Measurements from ENCODE around the gene KLHL7.
"Not testable (repeated sequence)": the region's sequence is repeated elsewhere in the genome, so short reads cannot be mapped to it uniquely, and the experiment has no call there.

KLHL7 gene

DNA sequence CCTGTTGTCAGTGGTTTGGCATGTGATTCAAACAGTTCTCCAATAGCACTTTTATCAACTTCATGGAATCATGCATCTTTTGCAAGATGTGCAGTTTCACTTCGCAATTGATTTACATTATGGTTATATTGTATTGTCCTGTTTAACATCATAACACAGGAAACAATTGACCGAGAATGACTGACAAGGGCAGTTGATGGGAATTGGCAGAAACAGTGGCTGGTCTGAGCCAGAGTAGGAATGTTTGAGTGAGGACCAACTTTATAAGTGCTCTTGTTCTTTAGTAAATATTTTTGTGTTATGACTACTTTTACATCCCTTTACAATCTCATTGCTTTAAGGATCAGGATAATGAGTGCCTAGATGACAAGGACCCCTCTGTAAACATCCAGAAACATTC, 2.2 kb downstream of the KLHL7 start:
- DNase-seq = no peak

DNA sequence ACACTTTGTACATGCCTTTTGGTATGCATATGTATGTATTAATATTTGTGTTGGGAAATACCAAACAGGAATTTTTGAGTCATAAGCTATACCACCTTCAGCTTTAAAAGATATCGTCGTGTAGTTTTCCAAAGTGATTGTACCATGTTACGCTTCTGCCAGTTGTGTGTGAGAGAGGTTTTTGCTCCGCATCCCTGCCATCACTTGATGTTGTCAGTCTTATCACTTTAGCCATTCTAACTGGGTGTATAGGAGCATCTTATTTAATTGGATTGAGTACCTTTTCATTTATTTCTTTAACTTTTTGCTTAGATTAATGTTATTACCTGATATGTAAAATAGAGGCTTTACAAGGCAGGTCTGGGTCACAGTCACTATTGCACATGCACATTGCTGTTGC, 3.4 kb downstream of the KLHL7 start:
- no peak for DNase-seq

GRCh38 chr7:23109470-23109869, 3.9 kb downstream of the KLHL7 start:
- no peak for DNase-seq

GRCh38 chr7:23114896-23115295, 9.3 kb downstream of the KLHL7 start:
- no peak for DNase-seq

DNA sequence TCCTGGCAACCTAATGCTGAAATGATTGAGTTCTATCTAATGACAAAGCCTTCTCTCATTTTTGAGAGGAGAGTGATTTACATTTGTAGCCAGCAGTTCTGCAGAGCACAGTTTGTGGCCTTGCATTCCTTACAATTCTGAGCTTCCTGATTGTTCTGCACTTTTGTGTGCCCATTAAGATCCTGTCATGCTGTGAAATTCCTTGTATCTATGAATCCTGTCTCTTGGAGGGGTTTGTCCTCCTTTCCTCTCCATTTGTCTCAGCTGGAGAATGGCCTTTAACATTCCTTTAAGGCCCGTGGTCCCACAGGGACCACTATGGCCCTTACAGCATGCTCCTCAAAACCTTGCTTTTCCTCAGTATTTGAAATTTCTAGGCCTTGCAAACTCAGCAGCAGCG, 10.4 kb downstream of the KLHL7 start:
- no peak for DNase-seq

DNA sequence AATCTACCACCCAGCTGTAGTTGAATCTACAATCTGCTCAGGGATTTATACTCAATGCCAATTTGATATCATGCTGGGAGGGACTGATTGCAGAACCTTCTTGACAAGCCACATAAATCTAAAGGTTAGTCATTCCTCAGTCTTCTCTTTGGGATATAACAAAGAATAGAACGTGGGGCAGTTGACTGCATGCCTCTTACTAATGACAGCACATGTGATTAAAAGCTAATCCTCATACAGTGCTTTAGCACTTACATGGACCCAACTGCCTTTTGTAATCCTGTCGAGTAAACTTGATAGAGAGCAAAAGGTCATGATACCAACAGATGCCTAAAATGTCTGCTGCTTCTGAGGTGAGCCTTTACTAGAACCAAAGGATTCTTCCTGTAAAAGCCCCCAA, 12.3 kb downstream of the KLHL7 start:
- no peak for DNase-seq

GRCh38 chr7:23120106-23120505, 14.5 kb downstream of the KLHL7 start:
- DNase-seq = no peak

GRCh38 chr7:23121165-23121564, 15.6 kb downstream of the KLHL7 start:
- DNase-seq = no peak

GRCh38 chr7:23123007-23123406, 17.4 kb downstream of the KLHL7 start:
- DNase-seq = no peak

GRCh38 chr7:23123465-23123864, 17.9 kb downstream of the KLHL7 start:
- no peak for DNase-seq

- DNase-seq = no peak
These were observed 23.5 kb downstream of the KLHL7 start for GRCh38 chr7:23129036-23129435.

DNA sequence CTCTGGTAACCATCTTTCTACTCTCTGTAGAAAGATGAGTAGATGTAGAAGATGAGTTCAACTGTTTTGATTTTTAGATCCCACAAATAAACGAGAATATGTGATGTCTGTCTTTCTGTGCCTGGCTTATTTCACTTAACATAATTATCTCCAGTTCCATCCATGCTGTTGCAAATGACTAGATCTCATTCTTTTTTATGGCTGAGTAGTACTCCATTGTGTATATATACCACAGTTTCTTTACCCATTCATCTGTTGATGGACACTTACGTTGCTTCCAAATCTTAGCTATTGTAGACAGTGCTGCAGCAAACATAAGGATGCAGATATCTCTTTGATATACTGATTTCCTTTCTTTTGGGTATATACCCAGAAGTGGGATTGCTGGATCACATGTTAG, 26.2 kb downstream of the KLHL7 start:
- not testable (repeated sequence) for DNase-seq

- no peak for DNase-seq
These were observed 28.2 kb downstream of the KLHL7 start for GRCh38 chr7:23133797-23134196.

- no peak for DNase-seq
These were observed 30.2 kb downstream of the KLHL7 start for GRCh38 chr7:23135755-23136154.

DNA sequence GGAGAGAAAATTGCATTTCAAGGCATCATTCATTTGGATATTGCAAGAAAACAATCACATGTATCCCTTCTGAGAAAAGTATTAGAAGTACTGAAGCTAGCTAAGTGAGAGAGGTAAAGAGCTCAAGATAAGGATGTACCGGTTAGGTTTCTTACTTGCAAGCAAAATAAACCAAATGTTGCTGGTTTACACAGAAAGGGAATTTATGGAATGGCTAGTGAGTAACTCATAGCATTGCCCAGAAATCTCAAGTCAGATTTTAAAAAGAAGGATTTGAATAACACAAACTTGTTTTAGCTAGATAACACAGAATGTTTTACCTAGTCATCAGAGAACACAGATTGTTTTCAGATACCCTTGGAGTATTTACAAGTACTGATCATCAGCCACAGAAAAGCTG, 30.6 kb downstream of the KLHL7 start:
- no peak for DNase-seq

DNA sequence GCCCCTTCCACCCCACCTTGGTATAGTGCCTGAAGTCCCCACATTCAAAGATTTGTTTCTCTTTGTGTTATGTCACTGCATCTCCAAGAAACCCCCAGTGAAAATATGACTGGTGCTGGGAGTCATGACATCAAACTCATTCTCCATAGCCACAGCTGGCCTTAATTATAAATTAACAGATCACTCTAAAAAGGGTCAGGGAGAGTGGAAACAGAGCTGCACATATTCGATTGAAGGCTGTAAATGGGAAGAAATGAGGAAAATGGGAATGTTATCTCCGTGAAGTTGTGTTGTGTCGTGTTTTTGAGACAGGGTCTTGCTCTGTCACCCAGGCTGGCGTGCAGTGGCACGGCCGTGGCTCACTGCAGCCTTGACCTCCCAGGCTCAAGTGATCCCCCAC, 52.1 kb downstream of the KLHL7 start:
- no peak for DNase-seq

DNA sequence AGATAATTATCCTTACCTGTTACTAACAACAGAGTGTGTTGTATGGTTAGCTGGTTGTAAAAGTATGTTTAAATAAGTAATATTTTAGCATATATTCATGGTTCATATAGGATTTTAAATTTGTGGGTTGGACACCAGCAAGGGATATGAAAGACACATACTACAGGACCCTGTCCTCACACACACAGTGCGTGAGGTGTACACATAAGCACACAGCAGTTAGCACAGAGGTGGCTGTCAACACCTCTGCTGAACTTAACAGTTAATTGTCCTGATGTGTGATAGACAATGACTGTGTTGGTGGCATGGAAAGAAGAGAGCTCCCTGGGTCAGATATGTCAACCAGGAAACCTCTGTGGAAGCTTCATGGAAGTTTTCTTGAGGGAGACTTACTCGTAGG, 53.0 kb downstream of the KLHL7 start:
- DNase-seq = no peak

- DNase-seq = no peak
These were observed 55.9 kb downstream of the KLHL7 start for GRCh38 chr7:23161482-23161881.

DNA sequence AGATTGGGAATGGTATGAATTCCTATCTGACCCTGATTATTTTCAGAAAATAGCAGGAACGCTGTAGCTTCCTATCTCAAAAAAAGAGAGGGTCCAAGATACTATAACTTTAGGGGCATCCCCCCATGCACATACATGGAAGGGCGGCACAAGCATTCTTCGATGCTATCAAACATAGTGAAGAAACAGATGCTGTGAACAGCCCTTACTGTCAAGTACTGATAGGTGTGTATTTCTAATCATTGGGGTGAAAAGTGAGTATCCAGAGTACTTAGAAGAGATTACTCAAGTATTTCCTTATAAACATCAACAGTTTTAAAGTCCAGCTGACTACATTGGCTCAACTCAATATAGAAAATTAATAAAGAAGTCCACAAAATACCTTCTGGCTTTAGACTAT, 59.3 kb downstream of the KLHL7 start:
- DNase-seq = no peak

GRCh38 chr7:23165316-23165715, 59.7 kb downstream of the KLHL7 start:
- no peak for DNase-seq

- no peak for DNase-seq
These were observed 62.1 kb downstream of the KLHL7 start for GRCh38 chr7:23167691-23168090.

- no peak for DNase-seq
These were observed 62.7 kb downstream of the KLHL7 start for GRCh38 chr7:23168111-23168885.

- no peak for DNase-seq
These were observed 70.4 kb downstream of the KLHL7 start for GRCh38 chr7:23175938-23176337.

GRCh38 chr7:23181684-23182553, 76.3 kb downstream of the KLHL7 start, which contains the start of gene NUP42:
Gene NUP42 (plus strand): TSS chr7:23182048. CDS start chr7:23182086, 38 bp downstream.
- peak; percentile 96 to 97 for DNase-seq

Data from activated CD4-positive, alpha-beta T cell treated with anti-CD3 and anti-CD28 coated beads, Interleukin-2, amount 50 U/mL, for 48 hours (primary cell).